Measurements from ENCODE around the gene TBC1D1.

The TBC1D1 gene

GRCh38 chr4:38009421-38009820 is 118.5 kb downstream of the TBC1D1 start:
- no peak for ATAC-seq
- TF ChIP-seq GLIS3 (CRISPR knock-in tag; IDR thresholded peaks at IDR 0.05), result no peak
- TF ChIP-seq SNAI2 (CRISPR knock-in tag; IDR thresholded peaks at IDR 0.05), result no peak
- no peak for TF ChIP-seq TCF4 (CRISPR knock-in tag; IDR thresholded peaks at IDR 0.05; ENCODE audit: borderline replicate concordance)
- no peak for TF ChIP-seq OSR1 (CRISPR knock-in tag; IDR thresholded peaks at IDR 0.05)
- no peak for TF ChIP-seq ZFP30 (CRISPR knock-in tag; IDR thresholded peaks at IDR 0.05)
- no peak for TF ChIP-seq ZFP3 (CRISPR knock-in tag; IDR thresholded peaks at IDR 0.05)
- no peak for TF ChIP-seq ZC3H10 (CRISPR knock-in tag; IDR thresholded peaks at IDR 0.05)
- no peak for TF ChIP-seq TOX (CRISPR knock-in tag; IDR thresholded peaks at IDR 0.05; ENCODE audit: borderline replicate concordance)
- no peak for TF ChIP-seq ARNTL (CRISPR knock-in tag; IDR thresholded peaks at IDR 0.05; ENCODE audit: borderline replicate concordance, low read depth)
- TF ChIP-seq CSRNP3 (CRISPR knock-in tag; IDR thresholded peaks at IDR 0.05), result no peak
- TF ChIP-seq CSDC2 (CRISPR knock-in tag; IDR thresholded peaks at IDR 0.05), result no peak
- no peak for TF ChIP-seq PPARA (CRISPR knock-in tag; IDR thresholded peaks at IDR 0.05; ENCODE audit: borderline replicate concordance)
- no peak for TF ChIP-seq ZNF565 (CRISPR knock-in tag; conservative IDR thresholded peaks at IDR 0.05; ENCODE audit: low read depth)
- no peak for TF ChIP-seq PATZ1 (CRISPR knock-in tag; IDR thresholded peaks at IDR 0.05; ENCODE audit: borderline replicate concordance)

- TF ChIP-seq POU6F1 (CRISPR knock-in tag; IDR thresholded peaks at IDR 0.05; ENCODE audit: borderline replicate concordance, low read depth) (no peak), TSHZ2 (CRISPR knock-in tag; IDR thresholded peaks at IDR 0.05) (no peak), ARNTL (CRISPR knock-in tag; IDR thresholded peaks at IDR 0.05; ENCODE audit: borderline replicate concordance, low read depth) (no peak), ZFP30 (CRISPR knock-in tag; IDR thresholded peaks at IDR 0.05) (no peak), ISL1 (CRISPR knock-in tag; IDR thresholded peaks at IDR 0.05) (no peak), ZC3H10 (CRISPR knock-in tag; IDR thresholded peaks at IDR 0.05) (no peak), ESRRG (CRISPR knock-in tag; IDR thresholded peaks at IDR 0.05) (no peak), PATZ1 (CRISPR knock-in tag; IDR thresholded peaks at IDR 0.05; ENCODE audit: borderline replicate concordance) (no peak), SNAI2 (CRISPR knock-in tag; IDR thresholded peaks at IDR 0.05) (no peak), OSR1 (CRISPR knock-in tag; IDR thresholded peaks at IDR 0.05) (no peak), ZNF8 (CRISPR knock-in tag; IDR thresholded peaks at IDR 0.05) (no peak), TOX (CRISPR knock-in tag; IDR thresholded peaks at IDR 0.05; ENCODE audit: borderline replicate concordance) (no peak), PPARA (CRISPR knock-in tag; IDR thresholded peaks at IDR 0.05; ENCODE audit: borderline replicate concordance) (no peak)
- ATAC-seq, result no peak
Measured at GRCh38 chr4:38009949-38010348, 119.1 kb downstream of the TBC1D1 start.

GRCh38 chr4:38011511-38012162 is 120.8 kb downstream of the TBC1D1 start:
- no peak for ATAC-seq
- TF ChIP-seq TCF4 (CRISPR knock-in tag; IDR thresholded peaks at IDR 0.05; ENCODE audit: borderline replicate concordance), result no peak
- TF ChIP-seq OSR1 (CRISPR knock-in tag; IDR thresholded peaks at IDR 0.05), result no peak
